ENCODE measurements around the gene FLVCR2. TPM values are rescaled to one million over a fixed set of nuclear protein-coding genes. Genes with fewer than 3 reads are reported as not detected.

The FLVCR2 gene
- total RNA-seq, 4 donors from 2014 or later = 11.5 to 21.8 (median 12.3) TPM

- no peak for TF ChIP-seq CTCF (IDR thresholded peaks at IDR 0.05; ENCODE audit: low read depth)
Observed at GRCh38 chr14:75591331-75591946, 13.0 kb downstream of the FLVCR2 start.

- no peak for TF ChIP-seq CTCF (IDR thresholded peaks at IDR 0.05; ENCODE audit: low read depth)
Observed at GRCh38 chr14:75591987-75592575, 13.7 kb downstream of the FLVCR2 start.

- TF ChIP-seq CTCF (IDR thresholded peaks at IDR 0.05; ENCODE audit: low read depth) = no peak
Observed at GRCh38 chr14:75595226-75595625, 16.8 kb downstream of the FLVCR2 start.

- no peak for TF ChIP-seq CTCF (IDR thresholded peaks at IDR 0.05; ENCODE audit: low read depth)
Observed at GRCh38 chr14:75597149-75597548, 18.7 kb downstream of the FLVCR2 start.

- no peak for TF ChIP-seq CTCF (IDR thresholded peaks at IDR 0.05; ENCODE audit: low read depth)
Observed at GRCh38 chr14:75602503-75602902, 24.1 kb downstream of the FLVCR2 start.

- no peak for TF ChIP-seq CTCF (IDR thresholded peaks at IDR 0.05; ENCODE audit: low read depth)
Observed at GRCh38 chr14:75604979-75605851, 26.8 kb downstream of the FLVCR2 start.

GRCh38 chr14:75605916-75606315 is 27.5 kb downstream of the FLVCR2 start:
- TF ChIP-seq CTCF (IDR thresholded peaks at IDR 0.05; ENCODE audit: low read depth) = no peak
